GM19239 (cell line): ENCODE data around the gene CACNG3.
"Not testable (repeated sequence)": the region's sequence is repeated elsewhere in the genome, so short reads cannot be mapped to it uniquely, and the experiment has no call there.

Experiments used
- DNase-seq: peaks from one replicate; pipeline ENCODE4 v3.0.0; 2011; ENCODE audit warnings: low spot score; ENCODE audit not compliant: insufficient read length
- FAIRE-seq: peaks from 2 replicates; lab custom pipeline; 2011; peaks lifted over from hg19 to GRCh38; lab: Jason Lieb, UNC

Gene CACNG3

DNA sequence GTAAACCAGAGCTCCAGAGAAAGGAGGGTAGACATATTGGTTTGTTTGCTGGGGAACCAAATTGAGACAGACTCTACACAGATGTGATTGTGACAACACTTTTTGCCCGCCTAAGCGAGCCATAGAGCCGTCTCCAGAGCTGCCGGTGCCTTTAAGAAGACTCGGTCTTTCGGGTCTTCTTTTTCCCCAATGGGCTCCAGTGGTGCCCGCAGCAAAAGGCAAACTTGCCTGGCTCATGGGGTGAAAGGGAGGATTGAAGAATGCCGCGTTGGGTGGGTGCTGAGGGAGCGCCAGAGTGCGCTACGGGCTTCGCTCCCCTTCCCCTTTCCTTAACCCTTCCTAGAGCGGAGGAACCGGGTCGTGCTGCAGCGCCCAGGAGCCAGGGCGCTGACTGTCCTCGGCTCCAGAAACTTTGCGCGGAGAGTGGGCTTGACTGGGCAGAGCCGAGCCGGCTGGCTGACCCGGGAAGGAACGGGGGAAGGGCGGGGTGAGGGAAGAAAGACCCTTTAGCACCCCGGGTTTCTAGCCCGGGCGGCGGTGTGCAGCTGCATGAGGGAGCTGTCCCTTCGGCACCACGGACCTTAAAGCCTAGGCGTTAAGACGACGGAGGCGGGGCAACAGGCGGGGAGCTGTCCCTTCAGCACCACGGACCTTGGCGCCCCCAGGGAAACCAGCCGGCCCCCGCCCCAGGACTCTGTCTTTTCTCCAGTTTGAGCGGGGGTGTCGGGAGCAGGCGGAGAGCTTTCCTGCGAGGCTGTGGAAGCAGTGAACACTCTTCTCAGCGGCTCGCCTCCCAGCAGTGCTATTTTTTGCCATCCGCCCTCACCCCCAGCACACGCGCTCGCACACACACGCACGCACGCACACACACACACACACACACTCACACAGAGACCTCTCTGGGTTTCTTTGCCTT is at the start of gene CACNG3:
Gene CACNG3, plus strand, starts transcription at position 880 of the 916 bp plus-strand sequence. CDS start 420 bp downstream, outside the sequence.
- no peak for FAIRE-seq

DNA sequence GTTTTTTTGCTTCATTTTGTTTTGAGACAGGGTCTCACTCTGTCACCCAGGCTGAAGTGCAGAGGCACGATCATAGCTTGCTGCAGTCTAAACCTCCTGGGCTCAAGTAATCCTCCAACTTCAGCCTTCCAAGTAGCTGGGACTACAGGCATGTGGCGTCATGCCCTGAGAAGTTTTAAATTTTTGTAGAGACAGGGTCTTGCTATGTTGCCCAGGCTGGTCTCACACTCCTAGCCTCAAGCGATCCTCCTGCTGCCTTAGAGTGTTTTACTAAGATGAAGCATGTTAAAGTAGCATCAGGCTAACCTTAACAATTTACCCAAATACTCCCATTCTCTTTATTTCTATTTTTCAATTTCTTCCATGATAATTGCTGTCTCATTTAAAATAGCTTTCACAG is 49.2 kb upstream of the CACNG3 start:
- FAIRE-seq (no peak), DNase-seq (no peak)

More for the DNA sequence above, at the start of gene CACNG3:
- DNase-seq, result peak; percentile 36

DNA sequence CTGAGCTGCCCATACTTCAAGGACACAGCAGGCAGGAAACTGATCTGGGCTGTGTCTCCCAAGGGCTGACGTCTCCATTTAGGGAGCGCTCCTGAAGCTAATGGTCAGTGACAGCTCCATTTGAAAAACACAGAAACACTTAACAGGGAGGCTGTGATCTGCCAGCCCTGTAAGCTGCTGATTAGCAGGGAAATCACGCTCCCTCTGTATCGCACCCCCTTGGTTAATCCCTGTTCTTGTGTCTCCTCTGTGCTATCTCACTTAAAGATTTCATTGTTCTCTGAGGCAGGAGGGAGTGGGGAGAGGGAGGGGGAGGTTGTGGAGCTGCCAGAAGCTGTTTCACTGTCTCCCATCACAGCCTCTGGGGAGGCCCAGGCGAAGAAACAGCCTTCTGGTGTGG is 47.4 kb upstream of the CACNG3 start:
- FAIRE-seq (no peak), DNase-seq (no peak)

DNA sequence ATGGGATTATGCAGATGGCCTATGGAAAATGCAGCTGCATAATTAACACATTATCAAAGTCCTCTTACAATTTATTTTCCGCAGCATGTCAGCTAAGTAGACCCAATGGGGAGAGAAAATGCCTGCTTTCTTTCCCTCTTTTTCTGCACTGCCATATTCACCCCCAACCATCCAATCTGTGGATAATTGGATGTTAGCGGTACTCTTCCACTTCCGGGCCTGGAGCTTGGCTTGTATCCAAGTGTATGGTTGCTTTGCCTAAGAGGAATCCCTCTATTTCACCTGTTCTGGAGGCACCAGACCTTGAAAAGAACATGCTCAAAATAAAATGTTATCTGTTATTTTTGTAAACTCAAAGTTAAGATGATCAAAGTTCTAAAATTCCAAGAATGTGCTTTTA is 41.1 kb upstream of the CACNG3 start:
- DNase-seq, result no peak
- no peak for FAIRE-seq

DNA sequence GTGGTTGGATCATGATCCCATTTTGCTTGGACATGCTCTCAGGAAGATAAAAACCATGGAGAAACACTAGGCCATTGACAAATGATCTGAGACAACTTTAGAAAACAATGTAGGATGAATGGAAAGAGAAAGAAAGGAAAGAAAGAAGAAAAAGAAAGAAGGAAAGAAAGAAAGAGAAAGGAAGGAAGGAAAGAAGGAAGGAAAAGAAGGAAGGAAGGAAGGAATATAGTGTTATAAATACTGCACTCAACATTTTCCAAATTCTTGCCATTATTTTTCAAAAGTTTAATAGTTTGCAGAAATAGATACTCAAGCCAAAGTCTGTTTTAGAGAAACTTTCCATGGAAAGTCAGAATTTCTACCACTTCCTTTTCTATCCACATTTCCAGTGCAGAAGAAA is 39.2 kb upstream of the CACNG3 start:
- no peak for FAIRE-seq
- no peak for DNase-seq

DNA sequence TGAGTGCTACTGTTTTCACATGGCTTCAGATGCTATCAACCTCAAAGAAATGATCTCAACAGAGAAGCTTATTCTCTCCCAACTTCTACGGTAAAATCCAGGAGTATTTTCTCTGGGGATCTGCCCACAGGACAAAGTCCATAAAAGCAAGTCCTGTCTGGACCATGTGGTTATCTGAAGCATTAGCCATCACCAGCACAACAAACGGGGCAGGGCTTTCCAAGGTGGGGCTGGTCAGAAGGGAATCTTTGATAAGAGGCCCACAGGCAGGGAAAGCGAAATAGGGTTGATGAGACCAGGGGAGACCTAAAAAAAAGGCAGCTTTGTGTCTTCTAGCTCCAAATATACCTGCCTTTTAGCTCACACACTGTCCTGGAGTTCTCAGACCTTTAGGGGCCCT is 38.7 kb upstream of the CACNG3 start:
- FAIRE-seq (no peak), DNase-seq (no peak)

DNA sequence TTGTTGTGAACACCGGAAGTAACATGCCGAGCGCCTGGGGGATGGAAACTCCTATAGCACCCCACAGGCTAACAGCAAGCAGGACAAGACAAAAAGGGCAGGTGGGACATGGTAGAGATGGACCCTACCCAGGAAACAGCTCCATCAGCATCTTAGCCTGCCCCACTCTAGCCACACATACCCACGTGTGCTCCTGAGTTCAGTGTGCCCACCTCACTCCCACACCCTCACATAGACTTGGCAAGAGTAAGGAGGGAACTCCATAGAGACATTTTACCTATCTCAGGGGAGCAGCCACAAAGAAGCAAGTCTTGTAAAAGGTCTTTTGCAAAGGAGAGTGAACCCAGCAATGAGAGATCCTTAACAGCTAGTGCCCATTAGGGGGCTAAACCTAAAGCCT is 37.8 kb upstream of the CACNG3 start:
- no peak for DNase-seq
- no peak for FAIRE-seq

DNA sequence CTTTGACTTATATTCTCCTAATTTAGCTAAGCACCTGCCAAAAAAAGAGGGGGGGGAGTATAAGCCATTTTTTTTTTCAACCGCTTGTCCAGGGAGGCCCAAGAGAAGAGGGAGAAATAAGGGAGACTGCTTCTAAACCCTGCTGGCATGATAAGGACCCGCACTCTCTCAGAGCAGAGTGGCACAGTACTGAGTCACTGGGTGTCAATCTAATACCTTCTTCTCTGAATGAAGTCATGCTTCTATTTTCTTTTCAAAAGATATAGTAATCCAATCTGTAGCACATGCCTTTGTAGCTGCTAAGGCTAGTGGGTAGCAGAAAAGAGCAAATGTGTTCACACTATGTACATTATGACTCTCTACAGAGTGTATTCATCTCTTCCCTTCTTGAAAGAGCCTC is 34.9 kb upstream of the CACNG3 start:
- DNase-seq (no peak), FAIRE-seq (no peak)

DNA sequence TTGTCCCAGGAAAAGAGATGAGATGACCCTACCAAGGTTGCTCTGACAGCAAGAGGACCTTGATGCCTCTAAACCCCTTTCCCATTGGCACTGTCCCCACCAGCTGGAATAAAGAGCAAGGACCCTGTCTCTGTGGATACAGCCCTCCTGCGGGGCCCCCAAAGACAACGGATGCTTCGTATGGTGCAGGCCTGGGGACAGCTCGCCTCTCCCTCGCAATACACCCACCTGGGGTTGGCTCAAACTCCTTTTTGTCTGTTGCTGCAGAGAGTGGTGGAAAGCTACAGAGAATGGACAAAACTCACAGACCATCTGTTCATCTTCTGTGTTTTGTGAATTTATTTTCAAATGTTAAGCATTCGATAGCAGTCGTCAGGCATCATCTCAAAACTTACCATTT is 27.6 kb upstream of the CACNG3 start:
- DNase-seq (no peak), FAIRE-seq (no peak)

DNA sequence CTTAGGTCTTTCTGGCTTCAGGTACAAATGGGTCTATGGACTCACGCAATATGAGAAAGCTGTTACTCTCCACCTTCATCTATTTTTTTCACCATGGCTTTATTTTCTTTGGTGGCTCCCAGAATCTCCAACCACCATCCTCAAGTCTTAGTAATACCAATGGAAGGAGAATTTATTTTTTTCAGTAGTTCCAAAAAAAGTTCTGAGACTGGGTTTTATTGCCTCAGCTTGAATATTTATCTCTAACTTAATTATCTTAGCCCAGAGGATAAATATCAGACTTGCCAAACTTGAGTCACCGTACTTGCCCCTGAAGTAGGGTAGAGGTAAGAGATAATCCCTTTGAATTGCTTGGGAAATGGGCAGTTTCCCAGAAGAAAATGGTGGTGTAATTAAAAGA is 23.2 kb upstream of the CACNG3 start:
- FAIRE-seq (no peak), DNase-seq (no peak)

DNA sequence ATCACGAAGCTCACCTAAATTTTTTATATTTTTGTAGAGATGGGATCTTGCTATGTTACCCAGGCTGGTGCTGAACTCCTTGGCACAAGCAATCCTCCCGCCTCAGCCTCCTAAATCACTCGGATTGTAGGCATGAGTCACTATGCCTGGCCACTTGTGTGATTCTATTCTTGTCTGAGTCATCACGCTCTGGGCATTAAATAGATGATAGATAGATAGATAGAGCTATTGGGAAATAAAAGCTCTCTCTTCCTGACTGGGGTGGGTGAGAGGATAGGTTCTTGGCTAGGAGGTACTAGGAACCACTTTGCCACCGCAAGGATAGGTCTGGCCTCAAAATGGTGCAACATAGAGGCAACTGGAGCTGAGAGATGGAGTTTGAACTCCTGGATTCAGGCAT is 21.4 kb upstream of the CACNG3 start:
- no peak for FAIRE-seq
- no peak for DNase-seq

DNA sequence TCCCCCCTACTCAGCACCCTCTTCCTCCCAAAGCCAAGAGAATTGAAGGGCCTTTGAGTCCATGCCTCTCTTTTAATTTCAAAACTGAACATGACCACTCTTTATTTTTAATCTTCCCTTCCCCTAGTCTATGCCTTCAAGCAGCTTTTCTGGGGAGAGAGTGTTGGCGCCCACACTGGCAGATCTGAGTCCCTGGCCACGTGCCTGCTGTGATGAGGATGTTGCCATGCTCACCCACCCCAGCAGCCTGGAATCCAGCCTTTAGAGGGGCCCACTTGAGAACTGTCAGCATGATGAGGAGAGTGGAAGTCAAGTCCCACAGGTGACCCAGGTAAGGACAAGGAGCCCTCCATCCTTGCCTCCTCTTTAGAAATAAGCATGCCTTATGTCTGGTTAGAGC is 20.3 kb upstream of the CACNG3 start:
- FAIRE-seq (no peak), DNase-seq (no peak)

DNA sequence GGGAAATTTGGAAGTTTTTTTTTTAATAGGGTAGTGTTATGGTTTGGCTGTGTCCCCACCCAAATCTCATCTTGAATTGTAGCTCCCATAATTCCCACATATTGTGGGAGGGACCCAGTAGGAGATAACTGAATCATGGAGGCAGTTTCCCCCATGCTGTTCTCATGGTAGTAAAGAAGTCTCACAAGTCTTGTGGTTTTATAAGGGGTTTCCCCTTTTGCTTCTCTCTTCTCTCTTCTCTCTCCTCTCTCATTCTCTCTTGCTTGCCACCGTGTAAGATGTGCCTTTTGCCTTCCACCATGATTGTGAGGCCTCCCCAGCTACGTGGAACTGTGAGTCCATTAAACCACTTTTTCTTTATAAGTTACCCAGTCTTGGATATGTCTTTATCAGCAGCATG is 17.3 kb upstream of the CACNG3 start:
- DNase-seq, FAIRE-seq: not testable (repeated sequence)

DNA sequence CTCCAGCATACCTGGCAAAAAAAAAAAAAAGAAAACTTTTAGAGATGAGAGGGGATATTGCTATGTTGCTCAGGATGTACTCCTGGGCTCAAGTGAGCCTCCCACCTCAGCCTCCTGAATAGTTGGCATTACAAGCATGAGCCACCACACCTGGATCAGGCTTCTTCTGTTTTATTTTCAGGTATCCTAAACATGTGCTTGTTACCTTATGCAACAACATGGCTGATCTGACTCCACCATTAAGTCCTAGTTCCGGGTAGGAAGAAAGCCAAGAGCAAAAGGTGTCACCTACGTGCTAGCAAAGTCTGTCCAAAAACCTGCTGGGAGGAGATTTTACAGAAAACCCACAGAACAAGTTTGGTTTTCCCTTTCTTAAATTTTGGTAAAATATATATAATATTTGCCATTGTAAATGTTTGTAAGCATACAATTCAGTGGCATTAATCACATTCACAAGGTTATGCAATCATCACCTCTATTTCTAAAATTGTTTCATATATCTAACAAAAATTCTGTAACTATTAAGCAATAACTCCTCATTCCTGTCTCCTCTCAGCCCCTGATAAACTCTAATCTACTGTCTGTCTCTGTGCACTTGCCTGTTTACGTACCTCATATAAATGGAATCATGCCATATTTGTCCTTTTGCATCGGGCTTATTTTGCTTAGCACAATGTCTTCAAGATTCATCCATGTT is 9.1 kb upstream of the CACNG3 start:
- FAIRE-seq, result no peak
- no peak for DNase-seq

DNA sequence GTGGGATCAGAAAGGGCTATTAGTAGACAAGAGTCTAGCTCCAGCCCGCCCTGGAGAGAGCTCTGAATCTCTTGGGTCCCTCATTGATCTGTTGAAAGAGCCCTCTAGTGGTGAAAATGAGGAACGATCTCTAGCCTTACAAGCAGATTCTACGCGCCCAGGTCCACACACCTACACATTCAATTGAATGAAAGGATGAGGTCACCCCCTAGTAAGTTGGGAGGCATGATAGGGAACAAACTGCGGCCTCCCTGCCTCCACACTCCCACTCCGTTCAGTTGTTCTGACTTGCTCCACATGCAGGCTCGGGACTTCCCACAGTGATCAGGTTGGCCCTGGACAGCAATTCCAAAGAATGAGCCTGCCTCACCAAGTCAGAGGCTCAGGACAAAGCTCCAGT is 2.9 kb upstream of the CACNG3 start:
- DNase-seq, result peak; percentile 54
- FAIRE-seq, result peak; percentile 90

DNA sequence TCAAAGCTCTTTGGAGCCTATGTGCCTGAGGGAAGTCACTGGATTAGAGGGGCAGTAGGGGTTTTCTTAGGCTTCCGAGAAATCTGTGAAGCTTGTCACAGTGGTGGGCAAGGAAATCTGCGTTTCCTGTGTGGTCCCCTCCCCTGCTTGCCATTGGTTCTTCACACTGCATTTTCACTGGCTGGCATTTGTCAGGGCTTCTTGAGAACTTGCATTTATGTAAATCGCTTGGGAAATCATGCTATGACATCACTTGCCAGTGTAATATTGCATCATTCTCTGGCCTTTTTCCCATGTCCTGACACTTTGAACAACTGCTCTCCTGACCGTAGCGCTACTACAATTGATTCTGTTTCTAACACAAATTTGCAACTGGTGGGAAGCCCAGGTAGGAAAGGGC is 1.8 kb downstream of the CACNG3 start:
- no peak for FAIRE-seq

DNA sequence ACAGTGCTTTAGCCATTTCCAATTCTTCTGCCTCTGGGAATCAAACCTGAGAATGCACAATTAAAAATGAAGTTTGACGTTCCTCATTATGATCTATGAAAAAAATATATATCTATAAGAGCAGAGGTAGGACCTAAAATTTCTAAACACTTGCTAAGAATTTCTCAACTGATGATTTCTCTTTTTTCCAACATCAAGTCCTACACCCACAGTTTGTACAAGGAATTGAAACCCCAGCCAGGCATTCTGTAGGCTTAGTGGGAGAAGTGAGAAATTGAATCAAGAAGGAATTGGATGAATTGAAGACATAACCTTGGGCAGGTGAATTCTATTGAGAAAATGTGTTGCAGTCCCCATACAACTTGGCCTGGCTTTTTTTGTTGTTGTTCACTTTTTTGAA is 2.7 kb downstream of the CACNG3 start:
- FAIRE-seq, result no peak

More for the DNA sequence above, 1.8 kb downstream of the CACNG3 start:
- DNase-seq, result no peak

DNA sequence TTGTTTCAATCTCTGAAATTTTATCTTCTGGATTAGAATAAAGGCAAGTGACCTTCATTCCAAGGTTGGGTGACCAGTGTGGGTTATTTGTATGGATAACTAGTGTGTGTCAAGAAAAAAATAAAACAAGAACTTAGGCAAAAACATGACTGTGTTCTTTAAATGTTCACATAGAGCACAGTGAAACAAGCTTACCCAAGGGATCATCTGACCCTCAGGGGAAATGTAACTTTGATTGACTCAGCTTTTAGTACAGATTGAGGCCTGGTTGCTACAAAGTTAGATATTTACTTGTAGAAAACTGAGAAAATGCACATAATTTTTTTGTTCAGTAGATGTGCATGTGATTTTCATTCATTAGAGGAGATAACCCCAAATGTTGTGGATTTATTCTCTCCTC is 6.7 kb downstream of the CACNG3 start:
- FAIRE-seq (no peak), DNase-seq (no peak)

More for the DNA sequence above, 2.7 kb downstream of the CACNG3 start:
- no peak for DNase-seq

DNA sequence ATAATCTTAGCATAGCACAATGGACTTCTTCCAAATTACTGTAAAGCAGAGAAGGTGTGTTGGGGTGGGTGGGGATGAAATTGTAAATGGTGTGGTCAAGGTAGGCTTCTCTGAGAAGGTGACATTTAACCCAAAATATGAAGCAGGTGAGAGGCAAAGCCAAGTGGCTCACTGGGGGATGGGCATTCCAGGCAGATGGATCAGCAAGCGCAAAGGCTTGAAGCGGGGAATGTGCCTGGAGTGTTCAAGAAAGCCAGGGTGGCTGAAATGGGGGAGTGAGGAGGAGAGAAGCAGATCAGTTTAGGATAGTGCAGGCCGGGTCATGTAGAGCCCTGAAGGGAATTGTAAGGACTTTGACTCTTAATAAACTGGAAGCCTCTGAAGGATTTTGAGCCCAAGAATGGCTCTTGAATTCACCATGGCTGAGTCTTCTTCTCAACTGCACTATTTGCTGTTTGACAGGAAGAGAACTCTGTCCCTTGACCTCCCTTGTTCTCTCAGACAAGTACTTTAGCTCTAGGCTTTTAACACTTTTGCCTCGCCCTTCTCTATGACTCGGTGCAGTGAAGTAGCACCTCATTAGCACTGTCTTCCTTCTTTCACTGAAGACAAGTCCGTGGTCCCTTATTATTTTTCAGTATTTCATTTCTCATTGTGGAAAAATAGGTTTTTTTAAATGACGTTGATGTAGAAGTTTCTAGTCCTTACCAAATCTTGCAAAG is 14.7 kb downstream of the CACNG3 start:
- FAIRE-seq (no peak), DNase-seq (no peak)

DNA sequence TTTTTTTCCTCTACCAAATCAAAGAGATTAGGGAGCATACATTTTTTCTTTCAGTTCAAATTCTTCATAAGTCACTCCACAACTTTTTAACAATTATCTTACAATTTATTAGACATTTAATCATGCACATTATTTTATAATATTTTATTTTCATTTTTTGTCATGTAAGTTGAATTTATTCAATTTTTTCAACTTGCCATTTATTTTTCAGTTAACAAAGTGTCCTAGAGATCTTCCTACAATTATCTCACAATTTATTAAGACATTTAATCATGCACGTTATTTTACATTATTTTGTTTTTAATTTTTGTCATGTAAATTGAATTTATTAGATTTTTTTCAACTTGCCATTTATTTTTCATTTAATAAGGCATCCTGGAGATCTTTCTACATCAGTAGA is 16.2 kb downstream of the CACNG3 start:
- DNase-seq, result no peak
- no peak for FAIRE-seq
